Lung microvascular endothelial cell (primary cell): ENCODE data around the gene CAB39L. TPM values are rescaled to one million over a fixed set of nuclear protein-coding genes. Genes with fewer than 3 reads are reported as not detected.
"Not testable (repeated sequence)": the region's sequence is repeated elsewhere in the genome, so short reads cannot be mapped to it uniquely, and the experiment has no call there.

ENCODE experiments used
- DNase-seq, 2 donors: peaks; one replicate each; pipeline versions ENCODE4 v3.0.0 to v3.0.0-alpha.2; 2010; ENCODE audit warnings: low read depth in 2 of 2
- total RNA-seq: library from RNA; depleted of rRNA; stranded (reverse); fragments of >200 nt; gene quantifications from 2 replicates; pipeline ENCODE4 v1.2.1, GENCODE V29; 2014

Gene CAB39L
- total RNA-seq, 1 donor from 2014 or later, result 6.2 TPM

GRCh38 chr13:49348751-49349150, 95.1 kb downstream of the CAB39L start:
- DNase-seq, result no peak

- DNase-seq, result no peak
These were observed 96.0 kb downstream of the CAB39L start for GRCh38 chr13:49347650-49348385.

- DNase-seq, result no peak
These were observed 97.4 kb downstream of the CAB39L start for GRCh38 chr13:49346460-49346859.

- DNase-seq, result no peak
These were observed 100.1 kb downstream of the CAB39L start for GRCh38 chr13:49343731-49344130.

- DNase-seq, result no peak
These were observed 100.6 kb downstream of the CAB39L start for GRCh38 chr13:49343255-49343654.

GRCh38 chr13:49342454-49342853, 101.4 kb downstream of the CAB39L start:
- no peak for DNase-seq

GRCh38 chr13:49341941-49342340, 101.9 kb downstream of the CAB39L start:
- no peak for DNase-seq

GRCh38 chr13:49341517-49341916, 102.3 kb downstream of the CAB39L start:
- no peak for DNase-seq

- DNase-seq, result no peak
These were observed 103.7 kb downstream of the CAB39L start for GRCh38 chr13:49340161-49340560.

GRCh38 chr13:49336655-49337054, 107.2 kb downstream of the CAB39L start:
- no peak for DNase-seq

GRCh38 chr13:49330546-49330864, 113.4 kb downstream of the CAB39L start:
- DNase-seq, result no peak

GRCh38 chr13:49329831-49330545, 113.9 kb downstream of the CAB39L start:
- DNase-seq, result no peak

- not testable (repeated sequence) for DNase-seq
These were observed 116.7 kb downstream of the CAB39L start for GRCh38 chr13:49327145-49327544.

- no peak for DNase-seq
These were observed 117.5 kb downstream of the CAB39L start for GRCh38 chr13:49326222-49326917.

- no peak for DNase-seq
These were observed 120.5 kb downstream of the CAB39L start for GRCh38 chr13:49323344-49323743.

- DNase-seq, result no peak
These were observed 121.2 kb downstream of the CAB39L start for GRCh38 chr13:49322702-49323101.

GRCh38 chr13:49320975-49321374, 122.9 kb downstream of the CAB39L start:
- DNase-seq, result no peak

GRCh38 chr13:49319951-49320350, 123.9 kb downstream of the CAB39L start:
- no peak for DNase-seq

- DNase-seq, result no peak
These were observed 124.3 kb downstream of the CAB39L start for GRCh38 chr13:49319551-49319950.

- no peak for DNase-seq
These were observed 127.9 kb downstream of the CAB39L start for GRCh38 chr13:49315756-49316482.

- DNase-seq, result peak in 1 of 2 donors; percentile 10
These were observed 128.8 kb downstream of the CAB39L start for GRCh38 chr13:49315036-49315565.
